HG02884 (cell line): ENCODE results near the gene BMI1.
"Not testable (repeated sequence)": the region's sequence is repeated elsewhere in the genome, so short reads cannot be mapped to it uniquely, and the experiment has no call there.

Experiments
- ATAC-seq: cut with Tn5 transposase; IDR thresholded peaks from one replicate; pipeline ENCODE4 v1.9.1; 2021; ENCODE audit warnings: mild to moderate bottlenecking, moderate library complexity; ENCODE audit not compliant: unreplicated experiment

BMI1 gene

GRCh38 chr10:22338931-22339330 is 18.0 kb downstream of the BMI1 start:
- ATAC-seq, result no peak

GRCh38 chr10:22339761-22340328 is 18.9 kb downstream of the BMI1 start:
- no peak for ATAC-seq

- peak; percentile 44 for ATAC-seq
Measured at GRCh38 chr10:22340329-22341189, 19.7 kb downstream of the BMI1 start.

- no peak for ATAC-seq
Measured at GRCh38 chr10:22341190-22341925, 20.5 kb downstream of the BMI1 start.

- no peak for ATAC-seq
Measured at GRCh38 chr10:22341926-22342196, 21.0 kb downstream of the BMI1 start.

- ATAC-seq, result no peak
Measured at GRCh38 chr10:22342421-22342820, 21.5 kb downstream of the BMI1 start.

GRCh38 chr10:22343731-22344130 is 22.8 kb downstream of the BMI1 start:
- ATAC-seq, result no peak

GRCh38 chr10:22344249-22344648 is 23.4 kb downstream of the BMI1 start:
- ATAC-seq, result no peak

GRCh38 chr10:22344781-22345300 is 23.9 kb downstream of the BMI1 start:
- no peak for ATAC-seq

GRCh38 chr10:22345301-22346095 is 24.6 kb downstream of the BMI1 start, which contains the start of gene SPAG6:
Gene SPAG6 (plus strand): TSS chr10:22345496. CDS start chr10:22345612, 116 bp downstream.
- ATAC-seq, result no peak

- ATAC-seq, result no peak
Measured at GRCh38 chr10:22346096-22346661, 25.3 kb downstream of the BMI1 start.

GRCh38 chr10:22349755-22350154 is 28.9 kb downstream of the BMI1 start:
- ATAC-seq, result no peak

- ATAC-seq, result no peak
Measured at GRCh38 chr10:22351131-22351703, 30.3 kb downstream of the BMI1 start.

GRCh38 chr10:22356324-22356873 is 35.5 kb downstream of the BMI1 start:
- ATAC-seq, result no peak

GRCh38 chr10:22357770-22358169 is 36.9 kb downstream of the BMI1 start:
- not testable (repeated sequence) for ATAC-seq

GRCh38 chr10:22363305-22363704 is 42.4 kb downstream of the BMI1 start:
- no peak for ATAC-seq

GRCh38 chr10:22364407-22365140 is 43.7 kb downstream of the BMI1 start:
- ATAC-seq, result no peak

- peak; percentile 45 for ATAC-seq
Measured at GRCh38 chr10:22365233-22365632, 44.3 kb downstream of the BMI1 start.
